ENCODE measurements around the gene NSD1. TPM values are rescaled to one million over a fixed set of nuclear protein-coding genes. Genes with fewer than 3 reads are reported as not detected.

The NSD1 gene
- total and polyA plus RNA-seq, 7 donors, result 6.0 to 56.2 (median 38.5) TPM

GRCh38 chr5:177328545-177329231 is 195.1 kb downstream of the NSD1 start:
- H3K4me3 ChIP-seq, result no peak overlapping the region
- H3K27me3 ChIP-seq (ENCODE audit: insufficient read depth in 3 of 3, low read length in 2 of 3), result no peaks in the 10 kb centered on the region
- ATAC-seq (no peak), DNase-seq (no peak)
- H3K36me3 ChIP-seq (ENCODE audit: insufficient read depth in 1 of 2, low read depth in 1 of 2), result peaks cover 1 to 58% of the 10 kb centered on the region in 2 donors
- no peak for TF ChIP-seq CTCF (IDR thresholded peaks at IDR 0.05)
- no peaks in the 10 kb centered on the region for H3K4me1 ChIP-seq
- 89 to 93% (median 91%) methylated on average over 19 of the region's 19 CpGs for WGBS, 3 donors
- no peak overlapping the region for H3K27ac ChIP-seq
- H3K9me3 ChIP-seq, result no peaks in the 10 kb centered on the region
- intact Hi-C loops (cut with DNase I), result no loop called here

- peaks cover 6 to 69% of the 10 kb centered on the region in 2 donors for H3K36me3 ChIP-seq (ENCODE audit: insufficient read depth in 1 of 2, low read depth in 1 of 2)
- TF ChIP-seq CTCF (IDR thresholded peaks at IDR 0.05), result no peak
- no peak for ATAC-seq
- H3K9me3 ChIP-seq, result no peaks in the 10 kb centered on the region
- WGBS, 3 donors, result 78 to 85% (median 82%) methylated on average over 6 of the region's 6 CpGs
- intact Hi-C loops (cut with DNase I), result no loop called here
- H3K27me3 ChIP-seq (ENCODE audit: insufficient read depth in 3 of 3, low read length in 2 of 3), result no peaks in the 10 kb centered on the region
- DNase-seq, result no peak
- no peak overlapping the region for H3K27ac ChIP-seq
- H3K4me1 ChIP-seq, result no peaks in the 10 kb centered on the region
- no peak overlapping the region for H3K4me3 ChIP-seq
Measured at GRCh38 chr5:177329883-177330282, 196.3 kb downstream of the NSD1 start.

GRCh38 chr5:177330991-177331842 is 197.6 kb downstream of the NSD1 start:
- H3K4me1 ChIP-seq, result peaks cover 8% of the 10 kb centered on the region
- no peak overlapping the region for H3K4me3 ChIP-seq
- 78 to 80% (median 78%) methylated on average over 25 to 27 of the region's 27 CpGs for WGBS, 3 donors
- no peak for ATAC-seq
- no peaks in the 10 kb centered on the region for H3K9me3 ChIP-seq
- H3K27ac ChIP-seq, result no peak overlapping the region
- DNase-seq, result no peak
- intact Hi-C loops (cut with DNase I), result no loop called here
- no peak for TF ChIP-seq CTCF (IDR thresholded peaks at IDR 0.05)
- H3K27me3 ChIP-seq (ENCODE audit: insufficient read depth in 3 of 3, low read length in 2 of 3), result no peaks in the 10 kb centered on the region
- peaks cover 6 to 82% of the 10 kb centered on the region in 2 donors for H3K36me3 ChIP-seq (ENCODE audit: insufficient read depth in 1 of 2, low read depth in 1 of 2)

- no peaks in the 10 kb centered on the region for H3K27me3 ChIP-seq (ENCODE audit: insufficient read depth in 3 of 3, low read length in 2 of 3)
- H3K27ac ChIP-seq, result no peak overlapping the region
- peaks cover 6 to 88% of the 10 kb centered on the region in 2 donors for H3K36me3 ChIP-seq (ENCODE audit: insufficient read depth in 1 of 2, low read depth in 1 of 2)
- H3K9me3 ChIP-seq, result no peaks in the 10 kb centered on the region
- ATAC-seq, result no peak
- no peak overlapping the region for H3K4me3 ChIP-seq
- no peak for TF ChIP-seq CTCF (IDR thresholded peaks at IDR 0.05)
- 86 to 91% (median 88%) methylated on average over 34 to 35 of the region's 35 CpGs for WGBS, 3 donors
- peaks cover 8% of the 10 kb centered on the region for H3K4me1 ChIP-seq
- intact Hi-C loops (cut with DNase I), result no loop called here
- DNase-seq, result no peak
Measured at GRCh38 chr5:177332031-177332895, 198.7 kb downstream of the NSD1 start.
